Lung (tissue), 12 donors: ENCODE results near the gene GAN. TPM values are rescaled to one million over a fixed set of nuclear protein-coding genes. Genes with fewer than 3 reads are reported as not detected.
A peak's percentile ranks its signal among the peaks of the same experiment; 100 is the strongest.

Source experiments
- ATAC-seq: fragments of 200-7000 bp; cut with Tn5 transposase; one replicate; pipeline ENCODE4 v1.9.1; 2020; ENCODE audit warnings: moderate number of reproducible peaks; ENCODE audit not compliant: insufficient read depth, low FRiP score
- DNase-seq, 3 donors: peaks; one replicate each; pipeline ENCODE4 v3.0.0-alpha.2; 2013 to 2017
- H3K27ac ChIP-seq, 2 donors: one replicate each; pipeline ENCODE4 v1.5.1; 2013; ENCODE audit warnings: mild to moderate bottlenecking in 2 of 2, moderate library complexity in 2 of 2, control low read depth in 1 of 2, inconsistent platforms in 1 of 2, low read depth in 1 of 2, low read length in 1 of 2
- H3K27me3 ChIP-seq, 3 donors: one replicate each; pipeline ENCODE4 v1.5.1; 2013; ENCODE audit warnings: low read length in 2 of 3; ENCODE audit not compliant: control insufficient read depth in 3 of 3, insufficient read depth in 3 of 3
- H3K36me3 ChIP-seq, 4 donors: one replicate each; pipeline ENCODE4 v1.5.1; 2013; ENCODE audit warnings: low read length in 4 of 4, mild to moderate bottlenecking in 1 of 4, moderate library complexity in 1 of 4; ENCODE audit not compliant: control insufficient read depth in 4 of 4, insufficient read depth in 4 of 4
- H3K4me1 ChIP-seq, 5 donors: one replicate each; pipeline ENCODE4 v1.5.1; 2013; ENCODE audit warnings: low read length in 5 of 5, mild to moderate bottlenecking in 2 of 5, moderate library complexity in 1 of 5; ENCODE audit not compliant: control insufficient read depth in 5 of 5, insufficient read depth in 5 of 5
- H3K4me3 ChIP-seq: one replicate; pipeline ENCODE4 v1.5.1; 2013; ENCODE audit warnings: mild to moderate bottlenecking, control low read depth, moderate library complexity
- H3K9ac ChIP-seq, 2 donors: one replicate each; pipeline ENCODE4 v1.5.1; 2013; ENCODE audit warnings: low read length in 2 of 2, control low read depth in 1 of 2; ENCODE audit not compliant: insufficient read depth in 1 of 2
- H3K9me3 ChIP-seq, 4 donors: one replicate each; pipeline ENCODE4 v1.5.1; 2013; ENCODE audit warnings: low read length in 3 of 4, mild to moderate bottlenecking in 1 of 4, moderate library complexity in 1 of 4; ENCODE audit not compliant: control insufficient read depth in 4 of 4, insufficient read depth in 3 of 4
- CTCF ChIP-seq: IDR thresholded peaks from 2 replicates; pipeline ENCODE4 v1.5.1; 2012; ENCODE audit warnings: mild to moderate bottlenecking; ENCODE audit errors: control extremely low read depth, extremely low read depth
- WGBS, 2 donors: extraction: QIAGEN DNeasy Blood & Tissue Kit; methylation state at CpG; one replicate each; pipeline ENCODE4 v1.1.7; 2013; 5-methylcytosine and 5-hydroxymethylcytosine counted together
- polyA plus RNA-seq, 2 donors: library from polyadenylated mRNA; stranded (reverse); fragments of 200-250 nt; gene quantifications; one replicate each; pipeline ENCODE4 v1.2.1, GENCODE V29; 2013
- total RNA-seq, 2 donors: library from RNA; depleted of rRNA in 1 of 2; stranded (reverse); fragments of >200 nt in 1 of 2; gene quantifications; one replicate each; pipeline ENCODE4 v1.2.1, GENCODE V29; 2014 to 2021
- donor health status: control.
- donor health status: control.
- donor health status: Bipolar disorder and iron deficiency.
- donor health status: healthy.
- donor health status: DM: yes; HTN: yes; CAD: no.

Gene GAN
- total and polyA plus RNA-seq, 4 donors: 0.76 to 9.0 (median 4.4) TPM

GRCh38 chr16:81408409-81408950, 93.7 kb downstream of the GAN start:
- no peak for TF ChIP-seq CTCF
- H3K4me3 ChIP-seq: no peak overlapping the region
- H3K36me3 ChIP-seq: no peaks in the 10 kb centered on the region
- H3K9me3 ChIP-seq: no peaks in the 10 kb centered on the region
- DNase-seq: no peak
- H3K27me3 ChIP-seq: no peaks in the 10 kb centered on the region
- no peak for ATAC-seq
- no peak overlapping the region for H3K9ac ChIP-seq
- WGBS, 2 donors: 89 to 95% methylated on average over 9 of the region's 9 CpGs
- peaks cover 0 to 4% (median 2%) of the 10 kb centered on the region in 5 donors for H3K4me1 ChIP-seq
- H3K27ac ChIP-seq: no peak overlapping the region

- DNase-seq: no peak
- no peaks in the 10 kb centered on the region for H3K4me1 ChIP-seq
- no peak overlapping the region for H3K27ac ChIP-seq
- H3K9ac ChIP-seq: no peak overlapping the region
- ATAC-seq: no peak
- WGBS, 2 donors: 88 to 95% methylated on average over 13 of the region's 13 CpGs
- no peaks in the 10 kb centered on the region for H3K9me3 ChIP-seq
- no peaks in the 10 kb centered on the region for H3K27me3 ChIP-seq
- no peak for TF ChIP-seq CTCF
- H3K4me3 ChIP-seq: no peak overlapping the region
- H3K36me3 ChIP-seq: no peaks in the 10 kb centered on the region
Measured at GRCh38 chr16:81409016-81409556, 94.3 kb downstream of the GAN start.

- no peaks in the 10 kb centered on the region for H3K36me3 ChIP-seq
- no peaks in the 10 kb centered on the region for H3K27me3 ChIP-seq
- DNase-seq (peak; percentile 30 to 53 (median 43)), ATAC-seq (no peak)
- no peak overlapping the region for H3K4me3 ChIP-seq
- no peak overlapping the region for H3K9ac ChIP-seq
- H3K4me1 ChIP-seq: peaks cover 0 to 5% (median 0%) of the 10 kb centered on the region in 5 donors
- no peaks in the 10 kb centered on the region for H3K9me3 ChIP-seq
- 62 to 74% methylated on average over 10 of the region's 10 CpGs for WGBS, 2 donors
- H3K27ac ChIP-seq: no peak overlapping the region
- TF ChIP-seq CTCF: no peak
Measured at GRCh38 chr16:81410643-81411293, 96.0 kb downstream of the GAN start.
